Medulla oblongata (tissue), 1 donor: Measurements from ENCODE around the gene PPP2R5B.

Source experiments
- DNase-seq: peaks from one replicate; pipeline ENCODE4 v3.0.0-alpha.2; 2015; ENCODE audit errors: extremely low spot score

Gene PPP2R5B

GRCh38 chr11:64888729-64889511 is 35.6 kb upstream of the PPP2R5B start:
- no peak for DNase-seq

- DNase-seq: no peak
These were observed 34.0 kb upstream of the PPP2R5B start for GRCh38 chr11:64890522-64890939.

- no peak for DNase-seq
These were observed 33.2 kb upstream of the PPP2R5B start for GRCh38 chr11:64891215-64891848.

- DNase-seq: no peak
These were observed 32.6 kb upstream of the PPP2R5B start for GRCh38 chr11:64891880-64892279.

GRCh38 chr11:64892411-64892831 is 32.1 kb upstream of the PPP2R5B start:
- DNase-seq: no peak

GRCh38 chr11:64892838-64893193 is 31.7 kb upstream of the PPP2R5B start:
- DNase-seq: no peak

GRCh38 chr11:64893194-64894069 is 31.1 kb upstream of the PPP2R5B start:
- no peak for DNase-seq

GRCh38 chr11:64894070-64894811 is 30.2 kb upstream of the PPP2R5B start:
- DNase-seq: peak; percentile 78

- DNase-seq: no peak
These were observed 29.6 kb upstream of the PPP2R5B start for GRCh38 chr11:64894812-64895452.

- DNase-seq: no peak
These were observed 28.0 kb upstream of the PPP2R5B start for GRCh38 chr11:64896448-64897022.

- no peak for DNase-seq
These were observed 27.0 kb upstream of the PPP2R5B start for GRCh38 chr11:64897381-64898075.

GRCh38 chr11:64898076-64898445 is 26.4 kb upstream of the PPP2R5B start:
- no peak for DNase-seq

- DNase-seq: no peak
These were observed 25.9 kb upstream of the PPP2R5B start for GRCh38 chr11:64898541-64898940.

GRCh38 chr11:64900263-64900678 is 24.2 kb upstream of the PPP2R5B start:
- DNase-seq: no peak

GRCh38 chr11:64900774-64901173 is 23.7 kb upstream of the PPP2R5B start:
- DNase-seq: no peak

- no peak for DNase-seq
These were observed 22.2 kb upstream of the PPP2R5B start for GRCh38 chr11:64902102-64902900.

GRCh38 chr11:64903291-64903833 is 21.1 kb upstream of the PPP2R5B start:
- no peak for DNase-seq

- DNase-seq: no peak
These were observed 18.8 kb upstream of the PPP2R5B start for GRCh38 chr11:64905516-64906313.
